ENCODE results near the gene PROS1. TPM values are rescaled to one million over a fixed set of nuclear protein-coding genes. Genes with fewer than 3 reads are reported as not detected.

Gene PROS1
- not detected for total RNA-seq
- not detected for polyA plus RNA-seq

DNA sequence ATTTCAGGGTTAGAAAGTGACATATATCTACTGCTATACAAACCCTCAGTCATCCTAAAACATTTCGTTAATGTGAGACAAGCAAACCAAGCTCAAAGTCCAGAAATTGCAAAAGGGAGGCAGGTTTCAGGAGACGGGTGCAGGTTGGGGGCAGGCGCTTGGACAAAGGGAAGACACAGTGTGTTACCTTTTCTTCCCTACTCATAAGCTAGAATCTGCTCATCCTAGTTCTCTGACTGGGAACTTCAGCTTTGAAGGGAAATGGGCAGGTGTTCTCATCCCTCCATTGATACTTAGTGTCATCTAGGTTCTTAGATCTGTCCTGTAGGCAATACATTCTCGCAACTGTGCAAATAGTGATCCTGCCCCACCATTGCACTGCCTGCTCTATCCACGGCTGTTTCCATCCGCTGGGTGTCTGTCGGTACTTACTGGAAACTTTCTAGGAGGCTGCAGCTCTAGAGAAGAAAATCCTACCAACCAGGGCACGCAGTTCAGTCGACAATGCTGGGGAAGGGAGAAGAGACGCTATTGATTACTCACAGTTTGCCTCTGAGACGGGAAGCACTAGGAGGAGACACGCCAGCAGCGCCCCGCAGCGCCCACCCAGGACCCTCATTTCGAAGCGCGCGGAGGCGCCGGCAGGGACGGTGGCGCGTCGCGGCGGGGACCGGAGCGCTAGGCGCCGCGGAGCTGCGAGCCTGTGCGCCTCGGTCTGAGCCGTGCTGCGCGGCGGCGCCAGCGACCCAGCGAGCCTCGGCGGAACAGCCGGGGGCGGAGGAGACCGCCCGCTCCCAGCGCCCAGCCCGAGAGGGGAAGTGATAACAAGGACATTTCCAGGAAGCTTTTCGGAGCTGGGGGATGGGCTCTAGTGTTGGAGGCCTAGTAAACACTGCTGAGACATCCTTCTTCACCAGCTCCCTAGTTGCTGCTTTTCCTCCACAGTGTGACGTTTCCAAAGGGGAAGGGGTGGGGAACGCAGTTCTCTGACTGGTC, at the start of gene PROS1:
Gene PROS1 (minus strand): TSS at position 766 of the 996 bp plus-strand sequence. CDS start 147 bp downstream, at position 619.
- peaks cover 16% of the 10 kb centered on the region for H3K4me1 ChIP-seq (ENCODE audit: insufficient read depth, low read length)
- Mint-ChIP-seq H3K27ac (peak within 1 kb of the TSS in 2 of 7 donors; percentile 3 to 44), H3K4me1 (peaks cover 8 to 12% (median 10%) of the 10 kb centered on the region in 4 donors), H3K9me3 (no peaks in the 10 kb centered on the region), H3K36me3 (no peaks in the 10 kb centered on the region), H3K4me3 (peak within 1 kb of the TSS; percentile 77 to 89 (median 83)), H3K27me3 (peaks cover 10 to 12% of the 10 kb centered on the region in 2 donors)
- no peaks in the 10 kb centered on the region for H3K9me3 ChIP-seq (ENCODE audit: control insufficient read depth in 1 of 2, low read length in 2 of 2)
- H3K27me3 ChIP-seq (ENCODE audit: insufficient read depth, low read length) = no peaks in the 10 kb centered on the region
- H3K36me3 ChIP-seq (ENCODE audit: insufficient read depth, low read length) = no peaks in the 10 kb centered on the region
- no peak within 1 kb of the TSS for H3K27ac ChIP-seq (ENCODE audit: low read depth, low read length)
- ChIA-PET POLR2A (ENCODE audit: partially characterized antibody) (interaction anchor here (1.4 kb wide), 1 partner anchor 89 kb away, joined by 3 read pairs; the partner anchor contains the start of genes DHFR2 and NSUN3), CTCF (ENCODE audit: partially characterized antibody) (interaction anchor here (1.6 kb wide), 1 partner anchor 9 kb away, joined by 3 read pairs; no protein-coding TSS in a partner anchor)
- peak within 1 kb of the TSS; percentile 48 to 50 for H3K4me3 ChIP-seq (ENCODE audit: low read length in 2 of 2)
- DNase-seq = peak; percentile 32 to 45 (median 35)
- intact Hi-C loops (cut with micrococcal nuclease) = no loop called here

DNA sequence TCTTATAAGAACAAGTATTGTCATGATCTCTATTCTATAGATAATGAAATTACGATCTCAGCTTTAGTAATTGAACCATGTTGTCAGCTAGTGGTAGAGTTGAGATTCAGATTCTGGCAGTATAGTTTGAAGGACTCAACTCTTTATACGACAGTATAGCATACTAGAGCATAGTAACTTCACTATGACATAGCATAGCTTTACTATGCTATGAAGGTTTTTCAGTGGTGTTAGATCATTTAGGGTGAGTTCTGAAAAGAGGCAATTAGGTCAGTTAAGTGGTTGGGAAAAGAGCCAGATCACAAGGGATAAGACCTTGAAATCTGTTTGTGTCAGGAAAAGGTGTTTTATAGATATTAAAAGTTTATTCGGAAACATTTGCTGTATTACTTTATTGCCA, 46.6 kb upstream of the PROS1 start:
- Mint-ChIP-seq H3K4me3 (no peak overlapping the region), H3K36me3 (peaks cover 0 to 3% of the 10 kb centered on the region in 2 donors), H3K4me1 (peaks cover 0 to 3% (median 0%) of the 10 kb centered on the region in 4 donors), H3K9me3 (no peaks in the 10 kb centered on the region), H3K27ac (no peak overlapping the region), H3K27me3 (no peaks in the 10 kb centered on the region)
- Histone ChIP-seq H3K36me3 (ENCODE audit: insufficient read depth, low read length) (no peaks in the 10 kb centered on the region), H3K4me1 (ENCODE audit: insufficient read depth, low read length) (no peaks in the 10 kb centered on the region), H3K4me3 (ENCODE audit: low read length in 2 of 2) (no peak overlapping the region), H3K9me3 (ENCODE audit: control insufficient read depth in 1 of 2, low read length in 2 of 2) (no peaks in the 10 kb centered on the region), H3K27ac (ENCODE audit: low read depth, low read length) (no peak overlapping the region), H3K27me3 (ENCODE audit: insufficient read depth, low read length) (no peaks in the 10 kb centered on the region)
- DNase-seq = no peak
- POLR2A ChIA-PET (ENCODE audit: partially characterized antibody) = no interaction called here
- CTCF ChIA-PET (ENCODE audit: partially characterized antibody) = no interaction called here
- intact Hi-C loops (cut with micrococcal nuclease) = no loop called here

DNA sequence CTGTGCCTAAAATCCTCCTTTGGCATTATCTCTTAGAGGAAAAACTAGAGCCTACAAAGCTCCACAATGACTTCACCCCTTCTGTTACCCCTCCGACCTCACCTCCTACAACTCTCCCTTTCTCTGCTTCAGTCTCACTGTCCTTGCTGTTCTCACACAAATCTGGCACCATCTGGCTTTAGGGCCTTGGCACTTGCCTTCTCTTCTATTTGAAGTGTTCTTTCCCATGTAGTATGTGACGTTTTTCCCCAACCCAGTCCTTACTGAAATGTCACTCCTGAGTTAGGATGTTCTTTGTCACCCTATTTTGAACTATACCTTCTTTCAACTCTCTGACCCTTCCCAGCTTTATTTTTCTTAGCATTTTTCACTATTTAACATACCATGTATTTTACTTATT, 46.0 kb upstream of the PROS1 start:
- Histone ChIP-seq H3K27me3 (ENCODE audit: insufficient read depth, low read length) (no peaks in the 10 kb centered on the region), H3K9me3 (ENCODE audit: control insufficient read depth in 1 of 2, low read length in 2 of 2) (no peaks in the 10 kb centered on the region), H3K4me3 (ENCODE audit: low read length in 2 of 2) (no peak overlapping the region), H3K27ac (ENCODE audit: low read depth, low read length) (no peak overlapping the region), H3K36me3 (ENCODE audit: insufficient read depth, low read length) (no peaks in the 10 kb centered on the region), H3K4me1 (ENCODE audit: insufficient read depth, low read length) (no peaks in the 10 kb centered on the region)
- Mint-ChIP-seq H3K27me3 (no peaks in the 10 kb centered on the region), H3K4me1 (peaks cover 0 to 7% (median 0%) of the 10 kb centered on the region in 4 donors), H3K9me3 (no peaks in the 10 kb centered on the region), H3K36me3 (peaks cover 3 to 5% of the 10 kb centered on the region in 2 donors), H3K27ac (no peak overlapping the region), H3K4me3 (no peak overlapping the region)
- intact Hi-C loops (cut with micrococcal nuclease) = no loop called here
- CTCF ChIA-PET (ENCODE audit: partially characterized antibody) = no interaction called here
- POLR2A ChIA-PET (ENCODE audit: partially characterized antibody) = no interaction called here
- DNase-seq = no peak

DNA sequence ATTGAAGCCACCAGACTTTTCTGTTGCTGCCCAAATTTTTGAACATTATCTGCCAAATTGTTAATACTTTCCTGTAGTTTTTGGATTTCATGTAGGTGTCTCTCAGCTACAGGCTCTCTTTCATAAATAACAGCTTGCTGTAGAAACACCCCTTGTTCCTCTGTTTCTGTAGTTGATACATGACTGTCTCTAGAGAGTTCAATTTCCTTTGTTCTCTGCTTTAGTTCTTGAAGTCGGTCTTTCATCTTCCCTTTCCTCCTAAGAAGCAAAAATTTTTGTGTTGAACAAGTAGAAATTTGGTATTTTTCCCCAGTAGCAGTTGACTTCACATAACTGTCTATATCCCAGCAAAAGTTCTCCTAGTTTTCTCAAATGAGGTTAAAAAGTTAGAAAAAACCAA, 41.3 kb upstream of the PROS1 start:
- H3K36me3 Mint-ChIP-seq = peaks cover 3 to 10% of the 10 kb centered on the region in 2 donors
- POLR2A ChIA-PET (ENCODE audit: partially characterized antibody) = interaction anchor here (3.2 kb wide), 1 partner anchor 48 kb away, joined by 9 read pairs; the partner anchor contains the start of genes DHFR2 and NSUN3
- no peak overlapping the region for H3K4me3 Mint-ChIP-seq
- H3K36me3 ChIP-seq (ENCODE audit: insufficient read depth, low read length) = no peaks in the 10 kb centered on the region
- CTCF ChIA-PET (ENCODE audit: partially characterized antibody) = interaction anchor here (0.5 to 1.9 kb wide), 3 partner anchors 10 to 74 kb away, joined by 3 to 11 read pairs (median 4); no protein-coding TSS in a partner anchor
- no peaks in the 10 kb centered on the region for H3K9me3 Mint-ChIP-seq
- DNase-seq = no peak
- intact Hi-C loops (cut with micrococcal nuclease) = no loop called here
- H3K27me3 Mint-ChIP-seq = no peaks in the 10 kb centered on the region
- no peaks in the 10 kb centered on the region for H3K4me1 ChIP-seq (ENCODE audit: insufficient read depth, low read length)
- no peak overlapping the region for H3K4me3 ChIP-seq (ENCODE audit: low read length in 2 of 2)
- no peak overlapping the region for H3K27ac ChIP-seq (ENCODE audit: low read depth, low read length)
- H3K9me3 ChIP-seq (ENCODE audit: control insufficient read depth in 1 of 2, low read length in 2 of 2) = no peaks in the 10 kb centered on the region
- H3K4me1 Mint-ChIP-seq = peaks cover 9 to 18% (median 11%) of the 10 kb centered on the region in 4 donors
- no peaks in the 10 kb centered on the region for H3K27me3 ChIP-seq (ENCODE audit: insufficient read depth, low read length)
- H3K27ac Mint-ChIP-seq = peak overlapping the region in 1 of 7 donors; percentile 22

DNA sequence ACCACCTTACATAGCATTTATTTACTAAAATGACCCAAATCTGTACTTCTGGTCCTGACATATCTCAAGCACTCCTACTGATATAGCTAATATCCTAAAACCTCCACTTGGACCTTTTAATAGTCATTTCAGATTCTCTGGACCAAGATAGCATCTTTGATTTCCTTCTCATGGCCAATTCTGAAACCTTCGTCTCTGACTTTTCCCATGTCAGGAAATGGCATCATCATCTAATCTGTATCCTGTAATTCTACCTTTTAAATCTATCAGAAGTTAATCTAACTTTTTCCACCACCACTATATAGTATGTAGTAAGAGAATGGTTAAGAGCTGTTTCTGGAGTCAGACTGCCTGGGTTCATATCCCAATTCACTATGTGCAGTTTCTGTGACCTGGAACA, 38.5 kb upstream of the PROS1 start:
- ChIA-PET CTCF (ENCODE audit: partially characterized antibody) (interaction anchor here (1.2 kb wide), 1 partner anchor 9 kb away, joined by 3 read pairs; no protein-coding TSS in a partner anchor), POLR2A (ENCODE audit: partially characterized antibody) (no interaction called here)

DNA sequence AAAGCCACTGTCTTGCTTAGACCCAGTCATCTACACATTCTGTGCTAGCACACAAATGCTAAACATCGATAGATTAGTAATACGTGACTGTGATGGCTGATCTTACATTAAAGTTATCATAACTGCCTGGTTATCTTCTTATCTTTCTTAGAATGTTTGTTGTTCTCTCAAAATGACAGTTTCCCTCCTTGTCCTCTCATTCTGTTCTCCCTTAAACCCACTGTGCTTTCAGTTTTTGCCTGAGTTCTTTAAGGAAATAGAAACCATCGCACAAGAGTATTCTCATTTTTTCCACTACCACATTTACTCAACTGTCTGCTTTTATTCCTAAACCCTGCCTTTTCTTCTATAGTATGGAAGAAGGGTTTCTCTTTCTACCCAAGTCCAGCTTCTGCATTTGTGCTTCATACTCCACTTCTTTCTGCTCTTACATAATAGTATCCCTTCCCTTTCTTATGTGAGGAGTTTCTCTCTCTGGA, 37.6 kb upstream of the PROS1 start:
- CTCF ChIA-PET (ENCODE audit: partially characterized antibody) = no interaction called here
- DNase-seq = no peak
- intact Hi-C loops (cut with micrococcal nuclease) = no loop called here
- Histone ChIP-seq H3K27me3 (ENCODE audit: insufficient read depth, low read length) (no peaks in the 10 kb centered on the region), H3K4me3 (ENCODE audit: low read length in 2 of 2) (no peak overlapping the region), H3K9me3 (ENCODE audit: control insufficient read depth in 1 of 2, low read length in 2 of 2) (no peaks in the 10 kb centered on the region), H3K4me1 (ENCODE audit: insufficient read depth, low read length) (no peaks in the 10 kb centered on the region), H3K27ac (ENCODE audit: low read depth, low read length) (no peak overlapping the region), H3K36me3 (ENCODE audit: insufficient read depth, low read length) (no peaks in the 10 kb centered on the region)
- Mint-ChIP-seq H3K36me3 (peaks cover 0 to 13% of the 10 kb centered on the region in 2 donors), H3K27me3 (no peaks in the 10 kb centered on the region), H3K4me3 (peak overlapping the region in 4 of 8 donors; percentile 1 to 23 (median 6)), H3K27ac (peak overlapping the region in 6 of 7 donors; percentile 2 to 79 (median 15)), H3K4me1 (peaks cover 9 to 16% (median 11%) of the 10 kb centered on the region in 4 donors), H3K9me3 (no peaks in the 10 kb centered on the region)
- POLR2A ChIA-PET (ENCODE audit: partially characterized antibody) = no interaction called here

More for the DNA sequence above, 38.5 kb upstream of the PROS1 start:
- peaks cover 0 to 10% of the 10 kb centered on the region in 2 donors for H3K36me3 Mint-ChIP-seq
- H3K27me3 Mint-ChIP-seq = no peaks in the 10 kb centered on the region
- Histone ChIP-seq H3K9me3 (ENCODE audit: control insufficient read depth in 1 of 2, low read length in 2 of 2) (no peaks in the 10 kb centered on the region), H3K36me3 (ENCODE audit: insufficient read depth, low read length) (no peaks in the 10 kb centered on the region), H3K4me3 (ENCODE audit: low read length in 2 of 2) (no peak overlapping the region), H3K4me1 (ENCODE audit: insufficient read depth, low read length) (no peaks in the 10 kb centered on the region), H3K27me3 (ENCODE audit: insufficient read depth, low read length) (no peaks in the 10 kb centered on the region), H3K27ac (ENCODE audit: low read depth, low read length) (no peak overlapping the region)
- H3K9me3 Mint-ChIP-seq = no peaks in the 10 kb centered on the region
- peaks cover 9 to 16% (median 11%) of the 10 kb centered on the region in 4 donors for H3K4me1 Mint-ChIP-seq
- no peak for DNase-seq
- H3K4me3 Mint-ChIP-seq = no peak overlapping the region
- peak overlapping the region in 2 of 7 donors; percentile 38 to 84 for H3K27ac Mint-ChIP-seq
- intact Hi-C loops (cut with micrococcal nuclease) = no loop called here

DNA sequence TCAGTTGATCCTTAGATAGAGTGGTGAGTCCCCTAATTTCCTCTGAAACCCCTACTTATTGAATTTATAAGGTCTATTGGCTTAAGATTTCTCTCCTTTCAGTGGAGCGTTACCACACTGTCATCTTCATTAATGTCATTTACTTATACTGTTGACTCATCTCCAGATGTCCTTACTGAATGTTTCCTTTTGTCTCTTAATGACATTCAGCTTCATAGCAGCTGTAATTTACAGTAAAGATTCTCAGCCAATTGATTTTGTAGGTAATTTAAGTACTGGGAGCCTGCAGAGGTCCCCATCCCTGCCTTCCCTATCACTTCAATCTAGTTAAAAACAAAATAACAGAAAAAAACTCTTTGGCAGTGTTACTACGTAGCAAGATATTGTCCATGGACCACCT, 35.9 kb upstream of the PROS1 start:
- H3K9me3 Mint-ChIP-seq = no peaks in the 10 kb centered on the region
- DNase-seq = no peak
- Histone ChIP-seq H3K4me3 (ENCODE audit: low read length in 2 of 2) (no peak overlapping the region), H3K27ac (ENCODE audit: low read depth, low read length) (no peak overlapping the region), H3K27me3 (ENCODE audit: insufficient read depth, low read length) (no peaks in the 10 kb centered on the region), H3K4me1 (ENCODE audit: insufficient read depth, low read length) (no peaks in the 10 kb centered on the region), H3K36me3 (ENCODE audit: insufficient read depth, low read length) (no peaks in the 10 kb centered on the region), H3K9me3 (ENCODE audit: control insufficient read depth in 1 of 2, low read length in 2 of 2) (no peaks in the 10 kb centered on the region)
- peaks cover 0 to 10% of the 10 kb centered on the region in 2 donors for H3K36me3 Mint-ChIP-seq
- ChIA-PET POLR2A (ENCODE audit: partially characterized antibody) (no interaction called here), CTCF (ENCODE audit: partially characterized antibody) (interaction anchor here (0.7 kb wide), 1 partner anchor 15 kb away, joined by 3 read pairs; no protein-coding TSS in a partner anchor)
- H3K4me1 Mint-ChIP-seq = peaks cover 9 to 12% (median 11%) of the 10 kb centered on the region in 4 donors
- H3K27ac Mint-ChIP-seq = no peak overlapping the region
- no peak overlapping the region for H3K4me3 Mint-ChIP-seq
- no peaks in the 10 kb centered on the region for H3K27me3 Mint-ChIP-seq
- intact Hi-C loops (cut with micrococcal nuclease) = no loop called here

All from CD4-positive, alpha-beta memory T cell (primary cell).